Measurements from ENCODE around the gene PRSS22. TPM values are rescaled to one million over a fixed set of nuclear protein-coding genes. Genes with fewer than 3 reads are reported as not detected.
A peak's percentile ranks its signal among the peaks of the same experiment; 100 is the strongest.

The PRSS22 gene
- total RNA-seq, 1 experiment from 2014 or later, result 36.9 TPM

DNA sequence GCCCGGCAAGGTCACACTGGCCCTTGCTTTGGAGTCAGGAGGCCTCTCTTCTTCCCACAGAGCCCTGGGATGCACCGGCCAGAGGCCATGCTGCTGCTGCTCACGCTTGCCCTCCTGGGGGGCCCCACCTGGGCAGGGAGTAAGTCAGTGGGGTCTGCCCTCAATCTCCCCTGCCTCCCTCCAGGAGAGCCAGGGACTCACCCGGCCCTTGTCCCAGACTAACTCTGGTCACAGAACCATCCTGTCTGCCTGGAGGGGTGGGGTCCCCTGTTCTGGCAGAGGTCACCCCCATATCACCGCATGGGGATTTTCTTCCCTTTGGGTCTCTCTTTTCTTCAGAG, 27.6 kb downstream of the PRSS22 start:
- Histone ChIP-seq H3F3A (ENCODE audit: low read length, unreplicated experiment) (no peaks in the 10 kb centered on the region), H3K9ac (ENCODE audit: low read length) (peak overlapping the region; percentile 51), H3K27ac (ENCODE audit: low read length) (peak overlapping the region; percentile 71), H3K4me1 (ENCODE audit: insufficient read depth, low read length) (peaks cover 14% of the 10 kb centered on the region), H2AFZ (ENCODE audit: low read length) (peak overlapping the region; percentile 57), H3K36me3 (ENCODE audit: low read depth, low read length) (no peaks in the 10 kb centered on the region), H3K27me3 (ENCODE audit: low read length) (no peaks in the 10 kb centered on the region), H3K4me3 (ENCODE audit: low read length) (no peak overlapping the region; the same call in 1 of the 2 replicates), H3K9me2 (replicated peaks; ENCODE audit: low read length) (no peaks in the 10 kb centered on the region), H3K79me2 (ENCODE audit: low read length) (no peaks in the 10 kb centered on the region), H3K4me2 (ENCODE audit: low read length) (peak overlapping the region; percentile 48), H3K9me3 (ENCODE audit: low read length) (no peaks in the 10 kb centered on the region), H4K20me1 (ENCODE audit: low read length) (no peaks in the 10 kb centered on the region)
- ATAC-seq (peak; percentile 51; the same call in 1 of the 2 replicates), DNase-seq (no peak)
- CTCF ChIA-PET, result no interaction called here
- POLR2A ChIA-PET (ENCODE audit: unreplicated experiment), result no interaction called here
- TSS peak; percentile 79 for BruUV-seq (replicated peaks)
- intact Hi-C loops (cut with micrococcal nuclease), result no loop called here
- TF ChIP-seq CTCF (conservative IDR thresholded peaks at IDR 0.05; ENCODE audit: low read depth, low read length) (no peak), EZH2phosphoT487 (IDR thresholded peaks at IDR 0.05; ENCODE audit: borderline replicate concordance, low read length) (no peak), EZH2 (IDR thresholded peaks at IDR 0.05; ENCODE audit: low read length, unreplicated experiment) (no peak)

GRCh38 chr16:2829501-2830354, 28.2 kb downstream of the PRSS22 start, which contains the start of gene ZG16B:
Gene ZG16B (plus strand): TSS chr16:2830303. CDS start chr16:2830442, 139 bp downstream.
- ChIA-PET POLR2A (ENCODE audit: unreplicated experiment) (no interaction called here), CTCF (no interaction called here)
- Histone ChIP-seq H3K36me3 (ENCODE audit: low read depth, low read length) (no peaks in the 10 kb centered on the region), H3K4me2 (ENCODE audit: low read length) (peak within 1 kb of the TSS; percentile 48), H3K4me3 (ENCODE audit: low read length) (no peak within 1 kb of the TSS; the same call in 1 of the 2 replicates), H2AFZ (ENCODE audit: low read length) (peak within 1 kb of the TSS; percentile 57), H3K9me3 (ENCODE audit: low read length) (no peaks in the 10 kb centered on the region), H3K9ac (ENCODE audit: low read length) (peak within 1 kb of the TSS; percentile 51), H3F3A (ENCODE audit: low read length, unreplicated experiment) (no peaks in the 10 kb centered on the region), H3K79me2 (ENCODE audit: low read length) (no peaks in the 10 kb centered on the region), H3K27ac (ENCODE audit: low read length) (peak within 1 kb of the TSS; percentile 71), H3K9me2 (replicated peaks; ENCODE audit: low read length) (no peaks in the 10 kb centered on the region), H4K20me1 (ENCODE audit: low read length) (no peaks in the 10 kb centered on the region), H3K4me1 (ENCODE audit: insufficient read depth, low read length) (peaks cover 12% of the 10 kb centered on the region), H3K27me3 (ENCODE audit: low read length) (no peaks in the 10 kb centered on the region)
- peak; percentile 97 for ATAC-seq
- BruUV-seq (replicated peaks), result no TSS peak
- no peak for TF ChIP-seq EZH2 (IDR thresholded peaks at IDR 0.05; ENCODE audit: low read length, unreplicated experiment)
- TF ChIP-seq CTCF (conservative IDR thresholded peaks at IDR 0.05; ENCODE audit: low read depth, low read length), result no peak
- no peak for TF ChIP-seq EZH2phosphoT487 (IDR thresholded peaks at IDR 0.05; ENCODE audit: borderline replicate concordance, low read length)
- intact Hi-C loops (cut with micrococcal nuclease), result loop anchor here (10.0 kb wide), 1 partner anchor 55 kb away; the partner anchor contains the start of gene ELOB
- peak; percentile 69 for DNase-seq
